LNCaP clone FGC (cell line): ENCODE measurements around the gene NR2C2AP.
A peak's percentile ranks its signal among the peaks of the same experiment; 100 is the strongest.
"Not testable (repeated sequence)": the region's sequence is repeated elsewhere in the genome, so short reads cannot be mapped to it uniquely, and the experiment has no call there.

Experiments
- DNase-seq: peaks from one replicate; pipeline ENCODE4 v3.0.0-alpha.2; 2011; ENCODE audit warnings: low read depth
- H3K4me3 ChIP-seq: 2 replicates; pipeline ENCODE4 v1.5.1; 2011; ENCODE audit warnings: mild to moderate bottlenecking, low read depth, low read length, control low read depth
- TF ChIP-seq, protein P1 (sequence below): IDR thresholded peaks from 2 replicates; pipeline ENCODE4 v1.5.1; 2012; ENCODE audit warnings: mild to moderate bottlenecking; ENCODE audit not compliant: control insufficient read depth, insufficient read depth; ENCODE audit errors: extremely low read depth

Gene NR2C2AP

DNA sequence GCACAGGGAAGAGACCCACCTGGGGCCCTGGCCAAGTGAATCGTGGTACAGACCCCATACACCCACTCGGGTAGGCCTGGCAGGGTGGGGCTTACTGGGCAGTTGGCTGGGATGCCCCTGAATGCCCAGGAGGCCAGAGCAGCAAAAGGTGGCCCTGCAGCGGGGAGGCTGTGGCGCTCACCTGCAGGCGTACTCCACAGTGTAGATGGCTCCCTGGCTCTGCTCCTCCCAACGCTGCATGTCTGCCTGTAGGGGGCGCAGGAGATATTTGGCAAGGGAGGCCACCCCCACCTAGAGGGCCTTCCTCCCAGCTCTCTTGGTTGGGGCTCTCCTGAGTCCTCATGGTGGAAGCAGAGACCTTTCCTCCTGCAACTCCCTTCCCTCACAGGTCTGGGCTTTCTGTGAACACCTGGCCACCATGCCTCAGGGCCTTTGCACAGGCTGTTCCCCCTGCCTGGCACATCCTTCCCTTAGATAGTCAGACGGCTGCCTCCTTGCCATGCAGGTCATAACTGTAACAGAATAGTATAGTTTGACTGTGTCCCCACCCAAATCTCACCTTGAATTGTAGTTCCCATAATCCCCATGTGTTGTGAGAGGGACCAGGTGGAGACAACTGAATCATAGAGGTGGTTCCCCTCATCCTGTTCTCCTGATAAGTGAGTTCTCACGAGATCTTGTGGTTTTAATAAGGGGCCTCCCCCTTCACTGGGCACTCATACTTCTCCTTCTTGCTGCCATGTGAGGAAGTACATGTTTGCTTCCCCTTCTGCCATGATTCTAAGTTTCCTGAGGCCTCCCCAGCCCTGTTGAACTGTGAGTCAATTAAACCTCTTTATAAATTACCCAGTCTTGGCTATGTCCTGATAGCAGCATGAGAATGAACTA is 17.1 kb downstream of the NR2C2AP start:
- DNase-seq, result no peak
- TF ChIP-seq, protein P1, sequence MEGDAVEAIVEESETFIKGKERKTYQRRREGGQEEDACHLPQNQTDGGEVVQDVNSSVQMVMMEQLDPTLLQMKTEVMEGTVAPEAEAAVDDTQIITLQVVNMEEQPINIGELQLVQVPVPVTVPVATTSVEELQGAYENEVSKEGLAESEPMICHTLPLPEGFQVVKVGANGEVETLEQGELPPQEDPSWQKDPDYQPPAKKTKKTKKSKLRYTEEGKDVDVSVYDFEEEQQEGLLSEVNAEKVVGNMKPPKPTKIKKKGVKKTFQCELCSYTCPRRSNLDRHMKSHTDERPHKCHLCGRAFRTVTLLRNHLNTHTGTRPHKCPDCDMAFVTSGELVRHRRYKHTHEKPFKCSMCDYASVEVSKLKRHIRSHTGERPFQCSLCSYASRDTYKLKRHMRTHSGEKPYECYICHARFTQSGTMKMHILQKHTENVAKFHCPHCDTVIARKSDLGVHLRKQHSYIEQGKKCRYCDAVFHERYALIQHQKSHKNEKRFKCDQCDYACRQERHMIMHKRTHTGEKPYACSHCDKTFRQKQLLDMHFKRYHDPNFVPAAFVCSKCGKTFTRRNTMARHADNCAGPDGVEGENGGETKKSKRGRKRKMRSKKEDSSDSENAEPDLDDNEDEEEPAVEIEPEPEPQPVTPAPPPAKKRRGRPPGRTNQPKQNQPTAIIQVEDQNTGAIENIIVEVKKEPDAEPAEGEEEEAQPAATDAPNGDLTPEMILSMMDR, result peak; percentile 47
- H3K4me3 ChIP-seq, result no peak overlapping the region

DNA sequence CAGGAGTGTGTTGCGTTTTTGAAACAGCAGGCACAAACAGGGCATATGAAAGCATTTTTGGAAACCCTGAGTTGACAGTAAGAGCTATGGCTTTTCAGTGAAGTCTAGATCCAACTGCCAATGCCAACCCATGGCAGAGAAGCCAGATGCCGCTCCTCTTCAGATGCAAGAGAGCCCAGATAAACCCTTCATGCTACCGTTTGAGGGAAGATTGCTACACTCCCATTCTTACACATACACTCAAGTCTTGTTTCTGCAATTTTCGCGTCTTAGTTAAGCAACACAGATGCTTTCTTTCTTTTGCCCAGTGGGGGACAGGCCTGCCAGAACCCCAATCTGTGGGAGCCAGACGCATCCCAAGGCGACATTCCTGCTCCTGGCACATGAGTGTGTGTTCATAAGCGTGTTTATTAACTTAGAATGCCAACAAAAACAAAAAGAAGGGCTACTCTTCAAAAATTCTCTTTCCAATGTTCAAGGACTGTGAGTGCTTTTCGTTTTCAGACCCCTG is 21.7 kb downstream of the NR2C2AP start:
- TF ChIP-seq, protein P1, result no peak
- no peak for DNase-seq

DNA sequence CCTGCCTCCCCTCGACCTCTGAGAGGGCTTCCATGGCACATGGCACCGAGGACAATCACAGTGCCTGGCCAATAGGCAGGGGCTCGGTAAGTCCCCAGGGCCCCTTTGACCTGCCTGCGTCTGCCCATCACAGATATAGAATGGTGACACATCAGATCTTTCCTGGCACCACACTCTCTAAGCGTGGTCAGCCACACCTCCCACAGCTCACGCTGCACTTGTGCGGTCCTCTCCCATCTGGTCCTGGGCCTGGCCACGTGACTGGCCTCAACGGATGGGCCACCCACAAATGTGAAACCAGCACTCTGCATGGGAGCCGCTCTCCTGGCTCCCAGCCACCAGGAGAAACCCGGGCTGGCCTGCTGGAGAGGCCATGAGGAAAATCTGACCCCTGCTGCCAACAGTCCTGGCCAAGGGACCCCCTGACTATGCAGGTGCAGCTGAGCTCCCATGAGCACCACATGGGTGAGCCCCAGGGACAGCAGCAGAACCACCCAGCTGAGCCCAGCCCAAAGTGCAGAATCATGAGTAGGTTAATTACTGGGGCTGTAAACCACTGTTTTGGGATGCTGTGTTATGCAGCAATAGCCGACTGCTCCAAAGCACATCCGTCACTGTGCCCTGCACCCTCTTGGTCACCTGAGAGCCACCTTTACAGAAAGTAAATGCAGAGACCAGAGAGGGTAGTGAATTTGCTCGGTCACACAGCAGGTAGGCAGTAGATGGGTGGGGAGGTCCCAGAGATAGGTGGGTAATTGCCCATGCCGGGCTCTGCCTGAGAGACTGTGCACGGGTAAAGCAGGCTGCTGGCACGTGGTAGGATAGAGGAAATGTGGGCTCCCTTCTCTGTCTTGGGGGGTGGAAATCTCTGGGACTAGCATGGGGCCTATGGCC is 23.4 kb downstream of the NR2C2AP start:
- H3K4me3 ChIP-seq, result no peak overlapping the region
- no peak for DNase-seq
- TF ChIP-seq, protein P1, result no peak

More for the DNA sequence above, 21.7 kb downstream of the NR2C2AP start:
- no peak overlapping the region for H3K4me3 ChIP-seq

DNA sequence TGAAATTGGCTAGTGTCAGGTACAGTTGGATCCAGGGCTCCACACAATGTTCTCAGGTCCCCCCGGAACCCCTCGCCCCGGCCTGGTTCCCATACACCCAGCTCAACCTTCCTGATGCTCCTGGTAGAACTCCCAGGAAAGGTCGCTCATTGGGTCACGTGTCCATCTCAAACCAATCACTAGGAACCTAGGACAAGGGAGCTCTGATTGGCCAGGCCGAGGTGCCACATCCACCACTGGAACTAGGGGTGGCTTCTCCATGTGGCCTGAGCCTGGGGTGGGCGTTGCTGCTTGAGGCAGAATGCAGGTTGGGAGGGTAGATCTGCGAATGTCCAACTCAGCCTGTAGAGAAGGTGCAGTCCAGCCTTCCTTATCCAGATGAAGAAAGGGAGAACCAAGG is 26.3 kb downstream of the NR2C2AP start:
- no peak overlapping the region for H3K4me3 ChIP-seq
- no peak for DNase-seq
- TF ChIP-seq, protein P1, result no peak

DNA sequence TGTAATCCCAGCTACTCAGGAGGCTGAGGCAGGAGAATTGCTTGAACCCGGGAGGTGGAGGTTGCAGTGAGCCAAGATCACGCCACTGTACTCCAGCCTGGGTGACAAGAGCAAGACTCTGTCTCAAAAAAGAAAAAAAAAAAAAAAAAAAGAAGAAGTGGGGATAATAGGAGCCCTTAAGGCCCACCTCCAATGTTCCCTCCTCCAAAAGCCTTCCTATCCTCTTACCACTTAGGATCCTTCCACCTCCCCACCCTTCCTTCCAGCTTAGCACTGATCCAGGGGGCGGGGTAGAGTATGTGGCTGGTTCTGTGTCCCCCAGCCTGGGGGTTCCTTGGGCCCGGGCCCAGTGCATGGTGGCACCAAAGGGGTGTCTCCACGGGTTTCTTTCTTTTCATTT is 30.0 kb downstream of the NR2C2AP start:
- not testable (repeated sequence) for DNase-seq, H3K4me3 ChIP-seq

DNA sequence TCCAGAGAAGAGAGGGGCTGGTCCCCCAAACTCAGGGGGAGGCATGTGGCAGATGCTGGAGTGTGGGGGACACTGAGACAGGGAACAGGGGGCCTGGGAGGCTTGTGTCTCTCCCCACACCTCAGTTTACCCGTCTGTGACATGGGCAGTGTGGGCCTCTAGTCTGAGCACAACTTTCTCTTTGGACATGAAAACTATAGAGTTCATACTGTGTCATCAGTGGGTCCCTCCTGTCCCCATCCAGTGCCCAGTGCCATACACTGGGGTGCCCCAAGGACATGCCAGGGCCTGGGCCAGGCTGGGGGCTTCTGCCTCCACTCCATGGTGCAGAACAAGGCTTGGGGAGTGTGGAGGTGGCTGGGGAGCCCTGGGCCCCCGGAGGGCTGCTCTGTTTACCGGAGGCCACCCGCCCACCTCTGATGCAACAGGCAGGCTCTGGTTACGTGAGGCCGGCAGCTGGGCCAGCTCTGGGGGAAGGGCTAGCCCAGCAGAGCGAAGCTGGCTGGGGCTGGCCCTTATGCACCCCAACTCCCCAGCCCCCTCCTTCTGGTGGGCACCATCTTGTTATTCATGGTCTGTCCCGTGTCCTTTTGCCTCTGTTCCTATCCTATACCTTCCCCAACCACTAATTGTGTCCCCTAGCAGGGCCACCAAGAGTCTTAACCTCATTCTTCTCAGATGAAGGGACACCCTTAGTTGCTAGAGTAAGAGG is 31.2 kb downstream of the NR2C2AP start:
- DNase-seq, result no peak
- TF ChIP-seq, protein P1, result no peak
- H3K4me3 ChIP-seq, result no peak overlapping the region
